ENCODE results near the gene VPS41.

DNA sequence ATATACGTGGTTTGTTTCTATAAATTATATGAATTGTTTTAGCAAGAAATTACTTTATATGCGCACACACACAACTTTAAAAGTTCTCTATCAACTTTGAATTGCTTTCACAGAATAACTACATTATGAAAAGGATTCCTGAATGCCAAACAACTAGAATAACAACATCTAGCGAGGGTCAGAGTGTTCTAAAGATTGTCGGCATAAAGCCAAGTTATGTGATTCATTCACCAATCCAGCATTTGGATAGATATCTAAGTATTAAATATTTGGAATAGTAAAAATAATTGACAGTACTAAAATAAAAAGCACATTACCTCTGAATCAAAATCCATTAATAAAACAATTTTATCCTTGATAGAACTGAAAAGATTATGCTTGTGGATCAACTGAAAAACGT lies 152.5 kb downstream of the VPS41 start:
- TF ChIP-seq MAFK (conservative IDR thresholded peaks at IDR 0.05 in 1 of 2, IDR thresholded peaks at IDR 0.05 in 1 of 2; ENCODE audit: low read length in 2 of 2) = no peak
- TF ChIP-seq ZNF121 (CRISPR knock-in tag; IDR thresholded peaks at IDR 0.05) = no peak
- TF ChIP-seq, protein P1, sequence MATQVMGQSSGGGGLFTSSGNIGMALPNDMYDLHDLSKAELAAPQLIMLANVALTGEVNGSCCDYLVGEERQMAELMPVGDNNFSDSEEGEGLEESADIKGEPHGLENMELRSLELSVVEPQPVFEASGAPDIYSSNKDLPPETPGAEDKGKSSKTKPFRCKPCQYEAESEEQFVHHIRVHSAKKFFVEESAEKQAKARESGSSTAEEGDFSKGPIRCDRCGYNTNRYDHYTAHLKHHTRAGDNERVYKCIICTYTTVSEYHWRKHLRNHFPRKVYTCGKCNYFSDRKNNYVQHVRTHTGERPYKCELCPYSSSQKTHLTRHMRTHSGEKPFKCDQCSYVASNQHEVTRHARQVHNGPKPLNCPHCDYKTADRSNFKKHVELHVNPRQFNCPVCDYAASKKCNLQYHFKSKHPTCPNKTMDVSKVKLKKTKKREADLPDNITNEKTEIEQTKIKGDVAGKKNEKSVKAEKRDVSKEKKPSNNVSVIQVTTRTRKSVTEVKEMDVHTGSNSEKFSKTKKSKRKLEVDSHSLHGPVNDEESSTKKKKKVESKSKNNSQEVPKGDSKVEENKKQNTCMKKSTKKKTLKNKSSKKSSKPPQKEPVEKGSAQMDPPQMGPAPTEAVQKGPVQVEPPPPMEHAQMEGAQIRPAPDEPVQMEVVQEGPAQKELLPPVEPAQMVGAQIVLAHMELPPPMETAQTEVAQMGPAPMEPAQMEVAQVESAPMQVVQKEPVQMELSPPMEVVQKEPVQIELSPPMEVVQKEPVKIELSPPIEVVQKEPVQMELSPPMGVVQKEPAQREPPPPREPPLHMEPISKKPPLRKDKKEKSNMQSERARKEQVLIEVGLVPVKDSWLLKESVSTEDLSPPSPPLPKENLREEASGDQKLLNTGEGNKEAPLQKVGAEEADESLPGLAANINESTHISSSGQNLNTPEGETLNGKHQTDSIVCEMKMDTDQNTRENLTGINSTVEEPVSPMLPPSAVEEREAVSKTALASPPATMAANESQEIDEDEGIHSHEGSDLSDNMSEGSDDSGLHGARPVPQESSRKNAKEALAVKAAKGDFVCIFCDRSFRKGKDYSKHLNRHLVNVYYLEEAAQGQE (IDR thresholded peaks at IDR 0.05; ENCODE audit: borderline replicate concordance in 1 of 2, low read depth in 1 of 2, low read length in 2 of 2) = no peak
- TF ChIP-seq ZNF629 (CRISPR knock-in tag; conservative IDR thresholded peaks at IDR 0.05) = no peak

All from HepG2 (cell line).